Germinal center (tissue), 1 donor: Measurements from ENCODE around the gene NUP93.
A peak's percentile ranks its signal among the peaks of the same experiment; 100 is the strongest.

Experiments used
- DNase-seq: peaks from one replicate; pipeline ENCODE4 v3.0.0; 2012; ENCODE audit warnings: mixed read lengths, low spot score

The NUP93 gene

DNA sequence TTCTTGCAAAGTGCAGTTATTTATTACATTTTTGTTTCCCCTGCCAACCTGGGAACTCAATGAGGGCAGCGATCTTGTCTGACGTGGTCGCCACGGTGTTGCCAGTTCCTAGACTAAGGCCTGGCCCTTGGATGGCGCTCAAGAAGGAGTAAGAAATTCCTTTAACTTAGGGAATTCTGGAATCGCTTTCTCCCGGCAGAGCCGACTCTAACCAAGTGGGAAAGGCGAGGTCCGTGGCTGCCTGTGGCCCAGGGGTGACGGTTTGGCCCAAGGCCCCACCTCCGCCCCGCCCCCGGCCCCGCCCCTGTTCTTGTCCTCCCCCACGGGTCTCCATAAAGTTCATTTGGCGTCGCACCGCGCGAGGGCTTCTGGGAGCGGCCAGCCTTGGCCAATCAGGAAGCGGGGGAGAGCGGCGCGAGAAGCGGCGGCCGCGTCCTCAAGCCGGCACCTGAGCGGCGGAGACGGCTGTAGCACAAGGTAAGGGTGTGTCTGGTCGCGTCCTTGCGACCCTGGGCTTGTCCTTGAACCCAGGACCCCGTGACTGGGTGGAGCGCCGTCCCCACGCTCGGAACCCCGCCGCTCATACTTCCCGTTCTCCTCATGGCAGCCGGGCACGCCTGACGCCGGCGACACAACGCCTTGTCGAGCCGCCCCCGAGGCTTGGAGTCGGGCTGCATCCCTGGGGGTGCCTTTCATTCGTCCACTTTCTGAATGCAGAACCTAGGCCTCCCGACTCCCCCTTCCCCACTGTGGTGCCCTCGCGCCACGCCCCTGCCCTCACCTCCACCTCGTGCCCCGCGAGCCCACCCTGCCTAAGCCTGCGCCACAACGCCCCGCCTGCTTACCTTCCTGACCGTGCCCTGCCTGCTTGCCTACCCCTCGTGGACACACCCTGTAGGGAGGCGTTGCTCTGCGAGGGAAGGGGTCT, at the start of gene NUP93:
Gene NUP93, plus strand, starts transcription at position 395 of the 928 bp plus-strand sequence. CDS start 18,119 bp downstream, outside the sequence.
- DNase-seq, result peak; percentile 93

GRCh38 chr16:56681939-56682702, 47.8 kb upstream of the NUP93 start, which contains the start of gene MT1X:
Gene MT1X (plus strand): TSS chr16:56682470. CDS start chr16:56682541, 71 bp downstream.
- DNase-seq, result peak; percentile 81

- no peak for DNase-seq
Measured at GRCh38 chr16:56682703-56683397, 47.1 kb upstream of the NUP93 start.

DNA sequence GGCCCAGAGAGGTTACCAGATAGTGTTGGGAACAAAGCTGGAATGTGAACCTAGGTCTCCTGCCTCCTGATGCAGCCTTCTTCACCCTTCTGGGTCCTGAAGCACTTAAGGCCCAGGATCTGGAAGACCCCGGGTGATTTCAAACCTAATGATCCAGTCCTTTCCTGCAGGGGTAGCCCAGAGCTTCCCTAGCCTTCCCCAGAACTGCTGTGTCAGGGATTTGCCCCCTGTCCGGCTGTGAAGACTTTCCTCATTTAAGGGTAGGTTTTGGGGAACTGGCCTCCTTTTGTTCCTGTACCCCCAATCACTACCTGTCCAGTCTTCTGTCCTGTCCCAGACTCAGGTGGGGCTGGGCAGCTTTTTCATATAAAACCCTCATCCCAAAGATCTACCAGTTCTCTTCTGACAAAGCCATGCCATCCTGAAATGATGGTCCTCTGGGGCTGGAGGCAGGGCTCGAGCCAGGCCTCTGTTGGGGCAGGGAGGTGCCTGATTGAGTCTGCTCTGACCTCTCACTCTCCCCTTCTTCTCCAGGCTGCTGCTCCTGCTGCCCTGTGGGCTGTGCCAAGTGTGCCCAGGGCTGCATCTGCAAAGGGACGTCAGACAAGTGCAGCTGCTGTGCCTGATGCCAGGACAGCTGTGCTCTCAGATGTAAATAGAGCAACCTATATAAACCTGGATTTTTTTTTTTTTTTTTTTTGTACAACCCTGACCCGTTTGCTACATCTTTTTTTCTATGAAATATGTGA, 46.3 kb upstream of the NUP93 start:
- no peak for DNase-seq

DNA sequence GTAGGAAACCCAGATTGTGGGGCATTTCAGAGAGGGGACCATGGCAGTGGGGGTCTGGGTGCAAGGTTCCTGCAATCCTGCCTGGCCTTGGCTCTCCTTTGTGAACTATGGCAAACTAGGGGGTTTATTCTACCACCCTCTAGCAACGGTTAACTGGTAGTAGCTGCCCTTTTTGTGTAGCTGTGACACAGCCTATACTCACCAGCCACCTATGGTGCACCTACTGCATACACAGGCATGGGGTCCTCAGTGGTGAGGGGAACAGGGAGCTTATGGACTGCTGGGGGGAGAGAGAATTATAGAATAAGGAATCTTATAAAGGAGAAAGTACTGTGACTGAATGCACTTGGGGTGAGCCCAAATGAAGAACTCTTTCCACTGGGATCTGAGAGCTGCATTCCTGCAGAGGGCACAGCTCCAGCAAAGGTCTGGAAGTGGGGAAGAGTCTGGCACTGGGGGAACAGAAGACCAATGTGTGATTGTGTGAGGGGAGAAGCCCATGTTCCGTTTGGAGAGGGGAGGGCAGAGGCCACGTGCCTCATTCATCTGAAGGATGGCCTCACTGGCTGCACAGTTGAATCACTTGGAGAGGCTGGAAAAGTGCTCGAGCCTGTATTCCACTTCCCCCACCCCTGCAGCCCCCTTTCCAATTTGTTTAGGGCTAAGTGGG, 45.5 kb upstream of the NUP93 start:
- no peak for DNase-seq

DNA sequence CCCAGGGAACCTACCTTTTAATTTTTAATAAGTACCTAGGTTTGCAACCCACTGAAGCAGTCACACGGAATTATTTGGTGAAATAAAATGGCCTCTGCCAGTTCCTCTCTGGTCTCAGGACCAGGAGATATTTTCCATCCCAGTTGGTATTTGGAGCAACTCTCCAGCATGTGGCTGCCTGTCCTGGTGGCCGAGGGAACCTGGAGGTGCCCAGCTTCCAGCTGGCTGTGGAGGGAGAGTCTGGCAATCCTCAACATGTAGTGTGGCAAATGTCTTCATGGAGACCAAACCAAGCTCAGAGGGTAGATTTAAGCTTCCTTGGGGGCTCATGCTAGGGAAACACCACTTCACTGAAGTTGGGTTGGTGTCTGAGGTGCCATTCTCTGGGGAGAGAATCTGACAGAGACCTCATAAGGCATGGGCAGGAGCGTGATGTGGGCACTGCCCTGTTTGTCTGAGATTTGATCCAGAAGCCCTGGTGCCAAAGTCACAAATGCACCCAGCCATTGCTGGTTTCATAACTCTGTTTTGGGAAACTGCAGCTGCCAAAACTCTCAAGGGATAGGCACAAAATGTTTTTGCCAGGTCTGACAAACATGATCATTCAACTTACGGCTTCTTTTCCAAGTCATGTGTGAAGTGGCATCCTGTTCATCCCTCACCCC, 44.9 kb upstream of the NUP93 start:
- no peak for DNase-seq

DNA sequence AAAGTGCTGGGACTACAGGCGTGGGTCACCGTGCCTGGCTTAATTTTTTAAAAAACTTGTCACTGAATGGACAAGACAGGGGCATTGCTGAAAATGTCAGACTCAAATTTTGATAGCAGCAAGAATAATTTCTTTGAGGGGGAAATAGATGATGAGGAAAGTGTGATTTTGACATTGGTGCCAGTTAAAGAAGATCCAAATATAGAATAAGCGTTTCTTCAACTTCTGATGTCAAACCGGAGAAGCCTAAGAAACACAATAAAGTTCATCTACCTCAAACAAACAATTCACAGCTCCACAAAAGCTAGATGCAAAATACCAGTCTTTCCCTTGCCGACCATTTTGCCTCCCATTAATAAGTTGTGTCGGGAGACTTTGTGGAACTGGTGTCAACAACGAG, 43.2 kb upstream of the NUP93 start:
- no peak for DNase-seq

GRCh38 chr16:56688762-56689161, 41.2 kb upstream of the NUP93 start:
- no peak for DNase-seq

- DNase-seq, result no peak
Measured at GRCh38 chr16:56689171-56689570, 40.8 kb upstream of the NUP93 start.

DNA sequence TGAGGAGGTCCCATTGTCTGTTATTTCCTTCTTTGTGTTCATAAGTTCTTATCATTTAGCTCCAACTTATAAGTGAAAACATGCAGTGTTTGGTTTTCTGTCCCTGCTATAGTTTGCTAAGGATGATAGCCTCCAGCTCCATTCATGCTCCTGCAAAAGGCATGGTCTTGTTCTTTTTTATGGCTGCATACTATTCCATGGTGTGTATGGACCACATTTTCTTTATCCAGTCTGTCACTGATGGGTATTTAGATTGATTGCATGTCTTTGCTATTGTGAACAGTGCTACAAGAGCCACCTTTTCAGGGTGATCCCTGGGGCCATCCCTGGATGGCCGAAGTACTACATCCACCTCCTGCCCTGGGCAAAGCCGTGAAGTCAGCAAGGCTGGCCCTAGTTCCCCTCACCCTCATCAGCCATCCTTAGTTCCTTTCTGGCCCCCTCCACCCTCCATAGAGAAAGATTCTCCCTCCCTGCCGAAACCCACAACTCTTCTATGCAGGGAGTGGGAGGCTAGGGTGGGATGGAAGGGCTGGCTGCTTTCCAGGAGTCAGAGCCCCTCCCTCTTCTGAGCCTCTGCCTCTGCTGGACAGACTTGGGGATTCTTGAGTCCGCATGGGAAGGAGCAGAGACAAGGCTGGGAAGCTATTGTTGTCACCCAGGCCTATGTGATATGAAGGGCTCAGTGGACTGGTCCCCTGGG, 39.4 kb upstream of the NUP93 start:
- no peak for DNase-seq

DNA sequence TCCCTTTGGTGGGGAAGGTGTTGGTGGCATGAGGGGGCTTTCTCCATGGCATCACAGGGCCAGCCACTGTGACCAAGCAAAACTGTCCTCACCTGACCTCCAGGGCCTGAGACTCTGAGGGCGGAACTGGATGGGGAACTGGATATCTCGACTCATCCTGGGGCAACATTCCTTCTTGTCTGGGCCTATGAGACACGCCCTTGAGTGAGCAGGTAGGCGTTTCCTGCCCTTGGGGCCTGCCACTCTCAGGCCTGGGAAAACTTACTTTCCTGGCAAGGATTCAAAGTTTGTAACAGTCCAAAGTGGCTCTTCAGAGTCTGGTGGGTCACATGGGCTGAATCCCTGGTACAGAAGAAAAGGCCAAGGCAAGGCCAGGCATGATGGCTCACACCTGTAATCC, 38.0 kb upstream of the NUP93 start:
- no peak for DNase-seq

GRCh38 chr16:56695246-56695645, 34.7 kb upstream of the NUP93 start:
- DNase-seq, result no peak

- DNase-seq, result no peak
Measured at GRCh38 chr16:56697456-56698155, 32.3 kb upstream of the NUP93 start.

GRCh38 chr16:56700195-56700594, 29.7 kb upstream of the NUP93 start:
- no peak for DNase-seq

DNA sequence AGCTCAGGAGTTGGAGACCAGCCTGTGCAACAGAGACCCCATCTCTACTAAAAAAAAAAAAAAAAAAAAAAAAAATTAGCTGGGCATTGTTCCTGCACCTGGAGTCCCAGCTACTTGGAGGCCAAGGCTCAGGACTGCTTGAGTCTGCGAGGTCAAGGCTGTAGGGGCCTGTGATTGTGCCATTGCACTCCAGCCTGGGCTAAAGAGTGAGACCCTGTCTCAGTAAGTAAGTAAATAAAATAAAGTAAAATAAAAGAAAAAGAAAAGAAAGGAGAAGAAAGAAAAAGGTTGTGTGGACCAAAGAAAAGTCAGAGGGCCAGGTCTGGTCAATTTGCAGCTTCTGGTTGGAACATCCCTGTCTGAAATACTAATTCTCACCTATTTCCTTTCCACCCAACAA, 29.3 kb upstream of the NUP93 start:
- no peak for DNase-seq

DNA sequence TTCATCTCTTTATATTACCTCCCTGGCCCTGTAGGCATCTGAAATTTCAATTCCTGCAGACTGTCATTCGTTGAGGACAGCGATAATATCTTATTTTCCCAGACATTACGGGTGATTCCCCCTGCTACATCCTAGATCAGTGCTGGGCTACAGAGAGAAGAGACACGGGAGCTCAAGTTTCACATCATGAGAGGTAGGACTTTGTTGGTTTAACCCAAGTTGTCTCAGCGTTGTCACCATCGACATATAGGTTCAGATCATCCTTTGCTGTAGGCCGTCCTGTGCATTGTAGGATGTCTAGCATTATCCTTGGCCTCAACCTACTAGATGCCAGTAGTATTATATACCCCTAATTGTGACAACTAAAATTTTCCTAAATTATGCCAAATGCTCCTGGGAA, 28.4 kb upstream of the NUP93 start:
- DNase-seq, result no peak

GRCh38 chr16:56702836-56703235, 27.1 kb upstream of the NUP93 start:
- DNase-seq, result no peak

GRCh38 chr16:56708525-56709442, 21.1 kb upstream of the NUP93 start:
- DNase-seq, result no peak
